Keratinocyte (primary cell): ENCODE results near the gene THOC6. TPM values are rescaled to one million over a fixed set of nuclear protein-coding genes. Genes with fewer than 3 reads are reported as not detected.

ENCODE experiments used
- DNase-seq: peaks from one replicate; pipeline ENCODE4 v3.0.0-alpha.2; 2011; ENCODE audit warnings: low read depth, missing footprints, low spot score
- FAIRE-seq: peaks from 2 replicates; lab custom pipeline; 2011; peaks lifted over from hg19 to GRCh38; lab: Jason Lieb, UNC
- H2AFZ ChIP-seq: 2 replicates; pipeline ENCODE4 v1.6.0; 2012; ENCODE audit warnings: low read length, control low read depth, inconsistent platforms; ENCODE audit not compliant: control insufficient read depth
- H3K27ac ChIP-seq: 2 replicates; pipeline ENCODE4 v1.5.1; 2011; ENCODE audit warnings: low read length; ENCODE audit not compliant: control insufficient read depth, insufficient read depth
- H3K27me3 ChIP-seq: 3 replicates; pipeline ENCODE4 v1.6.0; 2011; ENCODE audit warnings: low read length; ENCODE audit not compliant: control insufficient read depth, insufficient read depth; ENCODE audit errors: extremely low read depth
- H3K36me3 ChIP-seq, 2 experiments: 2 replicates in 1 of 2; 3 replicates in 1 of 2; pipeline ENCODE4 v1.5.1; 2011; ENCODE audit warnings: low read length in 2 of 2, mild to moderate bottlenecking in 1 of 2; ENCODE audit not compliant: control insufficient read depth in 2 of 2, insufficient read depth in 2 of 2; ENCODE audit errors: extremely low read depth in 1 of 2
- H3K4me1 ChIP-seq: 3 replicates; pipeline ENCODE4 v1.5.1; 2011; ENCODE audit warnings: low read length; ENCODE audit not compliant: control insufficient read depth, insufficient read depth; ENCODE audit errors: extremely low read depth
- H3K4me2 ChIP-seq: 3 replicates; pipeline ENCODE4 v1.6.0; 2011; ENCODE audit warnings: low read depth, low read length; ENCODE audit not compliant: control insufficient read depth, insufficient read depth; ENCODE audit errors: extremely low read depth
- H3K4me3 ChIP-seq, 3 experiments: fragments of 200-600 bp in 1 of 3; sonication (generic) in 1 of 3; 2 replicates in 2 of 3; 3 replicates in 1 of 3; pipeline ENCODE4 v1.5.1; 2011 to 2016; ENCODE audit warnings: low read length in 3 of 3, mild to moderate bottlenecking in 3 of 3, control low read depth in 2 of 3, inconsistent platforms in 1 of 3, low read depth in 1 of 3, mixed read lengths in 1 of 3, mixed run types in 1 of 3, moderate library complexity in 1 of 3; ENCODE audit not compliant: control insufficient read depth in 2 of 3, insufficient read depth in 2 of 3; ENCODE audit errors: extremely low read depth in 1 of 3
- H3K79me2 ChIP-seq: 2 replicates; pipeline ENCODE4 v1.6.0; 2012; ENCODE audit warnings: low read length; ENCODE audit not compliant: control insufficient read depth, insufficient read depth
- H3K9ac ChIP-seq: 3 replicates; pipeline ENCODE4 v1.6.0; 2011; ENCODE audit warnings: low read length; ENCODE audit not compliant: control insufficient read depth, insufficient read depth; ENCODE audit errors: extremely low read depth
- H3K9me1 ChIP-seq: 3 replicates; pipeline ENCODE4 v1.6.0; 2011; ENCODE audit warnings: low read length; ENCODE audit not compliant: control insufficient read depth, insufficient read depth; ENCODE audit errors: extremely low read depth
- H3K9me3 ChIP-seq: 2 replicates; pipeline ENCODE4 v1.5.1; 2012; ENCODE audit warnings: low read depth, low read length; ENCODE audit not compliant: control insufficient read depth
- H4K20me1 ChIP-seq: 3 replicates; pipeline ENCODE4 v1.6.0; 2011; ENCODE audit warnings: low read length; ENCODE audit not compliant: control insufficient read depth, insufficient read depth; ENCODE audit errors: extremely low read depth
- CTCF ChIP-seq, 3 experiments: IDR thresholded peaks in 1 of 3; conservative IDR thresholded peaks in 1 of 3; optimal IDR thresholded peaks in 1 of 3; 2 replicates in 2 of 3; 3 replicates in 1 of 3; pipeline versions ENCODE3 to v1.5.1; 2011; ENCODE audit warnings: low read length in 3 of 3, mild to moderate bottlenecking in 3 of 3, moderate library complexity in 2 of 3, control low read depth in 1 of 3, inconsistent platforms in 1 of 3; ENCODE audit not compliant: insufficient read depth in 2 of 3; ENCODE audit errors: extremely low read depth in 1 of 3
- EZH2 ChIP-seq: IDR thresholded peaks from one replicate; pipeline ENCODE4 v1.6.1; 2012; ENCODE audit warnings: inconsistent platforms, mild to moderate bottlenecking, low read length, moderate library complexity
- dilution Hi-C: fragments of 300-500 bp; cut with MboI; formaldehyde crosslinking; loops from one replicate; pipeline ENCODE4 v1.7.0; 2020; ENCODE audit warnings: low sequenced_read_pairs; ENCODE audit not compliant: extremely low pct_ligation_motif_present
- polyA plus RNA-seq, 5 experiments: library from polyadenylated mRNA; depleted of rRNA in 3 of 5; stranded (reverse) in 3 of 5; stranded (forward) in 1 of 5; unstranded in 1 of 5; fragments of >200 nt; gene quantifications; 1 replicate in 1 of 5; 2 replicates in 3 of 5; 3 replicates in 1 of 5; pipeline versions ENCODE4 v1.2.1 to v1.2.3, GENCODE V29; 2011 to 2012; ENCODE audit warnings: missing spikeins in 2 of 5, low read depth in 1 of 5, low replicate concordance in 1 of 5

The THOC6 gene
- polyA plus RNA-seq, 1 donor (not counting 4 experiments of a cell fraction or from before 2014, with no cell fraction given), result 10.3 TPM

GRCh38 chr16:2991566-2992261 lies 32.1 kb upstream of the THOC6 start:
- Histone ChIP-seq H4K20me1 (no peaks in the 10 kb centered on the region), H3K27ac (no peak overlapping the region), H3K27me3 (no peaks in the 10 kb centered on the region), H3K9ac (no peak overlapping the region), H3K9me1 (no peaks in the 10 kb centered on the region), H3K4me3 (no peak overlapping the region), H3K4me1 (peaks cover 49% of the 10 kb centered on the region), H3K9me3 (no peaks in the 10 kb centered on the region), H3K4me2 (no peak overlapping the region), H2AFZ (no peak overlapping the region), H3K79me2 (no peaks in the 10 kb centered on the region), H3K36me3 (no peaks in the 10 kb centered on the region)
- DNase-seq, result no peak
- peak; percentile 48 for FAIRE-seq
- dilution Hi-C loops, result no loop called here
- no peak for TF ChIP-seq EZH2
- no peak for TF ChIP-seq CTCF (optimal IDR thresholded peaks at IDR 0.05 in 1 of 3, IDR thresholded peaks at IDR 0.05 in 1 of 3, conservative IDR thresholded peaks at IDR 0.05 in 1 of 3; ENCODE audit: extremely low read depth in 1 of 3, insufficient read depth in 2 of 3, low read length in 3 of 3)

GRCh38 chr16:2992383-2993081 lies 31.3 kb upstream of the THOC6 start:
- Histone ChIP-seq H3K27me3 (no peaks in the 10 kb centered on the region), H3K4me1 (peaks cover 49% of the 10 kb centered on the region), H2AFZ (peak overlapping the region; percentile 30), H3K4me2 (peak overlapping the region; percentile 73), H3K79me2 (no peaks in the 10 kb centered on the region), H3K9me1 (no peaks in the 10 kb centered on the region), H3K9me3 (no peaks in the 10 kb centered on the region), H3K27ac (peak overlapping the region; percentile 73), H3K9ac (peak overlapping the region; percentile 22), H3K36me3 (no peaks in the 10 kb centered on the region), H4K20me1 (no peaks in the 10 kb centered on the region), H3K4me3 (peak overlapping the region in 1 of 3 experiments; percentile 38)
- dilution Hi-C loops, result no loop called here
- TF ChIP-seq EZH2, result no peak
- TF ChIP-seq CTCF (optimal IDR thresholded peaks at IDR 0.05 in 1 of 3, IDR thresholded peaks at IDR 0.05 in 1 of 3, conservative IDR thresholded peaks at IDR 0.05 in 1 of 3; ENCODE audit: extremely low read depth in 1 of 3, insufficient read depth in 2 of 3, low read length in 3 of 3), result no peak
- DNase-seq, result no peak
- FAIRE-seq, result peak; percentile 89
